ENCODE data around the gene TNFRSF17. TPM values are rescaled to one million over a fixed set of nuclear protein-coding genes. Genes with fewer than 3 reads are reported as not detected.
A peak's percentile ranks its signal among the peaks of the same experiment; 100 is the strongest.
"Not testable (repeated sequence)": the region's sequence is repeated elsewhere in the genome, so short reads cannot be mapped to it uniquely, and the experiment has no call there.

TNFRSF17 gene
- 107 TPM for polyA plus RNA-seq (2012; ENCODE audit: low read depth, missing spikeins)

GRCh38 chr16:11964761-11965551 is at the start of gene TNFRSF17:
TSS of gene TNFRSF17 (plus strand) at chr16:11965210. CDS start at chr16:11965325, 115 bp downstream.
- TF ChIP-seq PAX5 (IDR thresholded peaks at IDR 0.05; ENCODE audit: insufficient read depth, low read length, severe bottlenecking) (peak; percentile 41), TAF1 (IDR thresholded peaks at IDR 0.05; ENCODE audit: low read depth, low read length) (peak; percentile 56; the same call in 1 of the 2 replicates), POU2F2 (IDR thresholded peaks at IDR 0.05; ENCODE audit: low read depth, low read length) (peak; percentile 93), POLR2A (IDR thresholded peaks at IDR 0.05; ENCODE audit: low read depth, low read length) (peak; percentile 82; the same call in 1 of the 2 replicates), POLR2AphosphoS5 (IDR thresholded peaks at IDR 0.05; ENCODE audit: low read depth, low read length) (peak; percentile 89), SPI1 (IDR thresholded peaks at IDR 0.05; ENCODE audit: low read depth, low read length) (no peak)
- FAIRE-seq, result peak; percentile 82
- DNase-seq (ENCODE audit: insufficient read length, low spot score), result no peak

- DNase-seq (ENCODE audit: insufficient read length, low spot score), result peak; percentile 94
- peak; percentile 99 for FAIRE-seq
- TF ChIP-seq POU2F2 (IDR thresholded peaks at IDR 0.05; ENCODE audit: low read depth, low read length) (no peak), POLR2A (IDR thresholded peaks at IDR 0.05; ENCODE audit: low read depth, low read length) (peak; percentile 68; the same call in 1 of the 2 replicates), PAX5 (IDR thresholded peaks at IDR 0.05; ENCODE audit: insufficient read depth, low read length, severe bottlenecking) (no peak), POLR2AphosphoS5 (IDR thresholded peaks at IDR 0.05; ENCODE audit: low read depth, low read length) (peak; percentile 91), TAF1 (IDR thresholded peaks at IDR 0.05; ENCODE audit: low read depth, low read length) (peak; percentile 65), SPI1 (IDR thresholded peaks at IDR 0.05; ENCODE audit: low read depth, low read length) (no peak)
These were observed 49.1 kb upstream of the TNFRSF17 start, which contains the start of gene GSPT1 for GRCh38 chr16:11915644-11916523. TSS of gene GSPT1 (minus strand) at chr16:11915956. CDS start at chr16:11915720, 236 bp downstream.

DNA sequence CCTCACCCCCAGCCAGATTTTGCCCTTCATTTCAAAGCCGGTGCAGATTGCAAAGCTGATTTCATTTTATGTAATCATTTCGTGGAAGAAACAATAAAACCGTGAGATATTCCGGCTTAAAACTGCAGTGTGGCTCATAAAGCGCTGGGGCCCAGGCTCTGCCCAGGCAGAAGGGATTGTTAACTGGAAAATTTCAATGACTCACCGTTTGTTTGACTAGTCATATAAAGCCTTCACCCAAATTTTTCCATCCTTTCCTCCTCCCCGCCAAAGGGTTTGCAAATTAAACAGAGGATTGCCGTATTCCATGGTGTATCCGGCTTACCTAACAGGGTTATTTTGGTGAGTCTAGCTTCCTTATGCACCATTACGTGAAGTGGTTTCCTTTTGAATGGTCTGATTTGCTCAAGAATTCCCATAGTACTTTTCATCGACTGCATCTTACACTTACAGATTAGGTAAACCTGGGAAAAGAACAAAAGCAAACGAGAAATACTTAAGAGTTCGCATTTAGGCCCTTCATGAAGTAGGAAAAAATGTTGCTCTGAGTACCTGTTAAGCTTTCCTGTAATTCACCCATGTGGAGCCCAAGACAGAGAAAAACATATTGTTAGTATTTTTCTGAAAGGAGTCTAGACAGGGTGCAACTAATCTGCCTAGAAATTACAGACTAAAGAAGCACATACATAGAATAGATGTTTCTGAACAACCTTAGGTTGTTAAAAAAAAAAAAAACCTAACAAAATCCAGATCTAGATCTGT is 48.3 kb upstream of the TNFRSF17 start:
- DNase-seq (ENCODE audit: insufficient read length, low spot score), result no peak

DNA sequence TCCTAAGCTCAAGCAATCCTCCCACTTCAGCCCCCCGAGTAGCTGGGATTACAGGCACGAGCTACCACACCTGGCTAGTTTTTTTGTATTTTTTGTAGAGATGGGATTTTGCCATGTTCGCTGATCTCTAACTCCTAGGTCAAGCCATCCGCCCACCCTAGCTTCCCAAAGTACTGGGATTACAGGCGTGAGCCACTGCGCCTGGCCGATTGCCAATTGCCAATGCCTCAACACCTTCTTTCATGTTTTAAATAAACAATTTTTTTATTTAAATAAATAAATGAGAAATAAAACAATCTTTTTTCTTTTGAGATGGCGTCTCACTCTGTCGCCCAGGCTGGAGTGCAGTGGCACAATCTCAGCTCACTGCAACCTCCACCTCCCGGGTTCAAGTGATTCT is 41.0 kb upstream of the TNFRSF17 start:
- not testable (repeated sequence) for DNase-seq (ENCODE audit: insufficient read length, low spot score); FAIRE-seq

More for the DNA sequence above, 48.3 kb upstream of the TNFRSF17 start:
- TF ChIP-seq PAX5 (IDR thresholded peaks at IDR 0.05; ENCODE audit: insufficient read depth, low read length, severe bottlenecking) (no peak), POU2F2 (IDR thresholded peaks at IDR 0.05; ENCODE audit: low read depth, low read length) (no peak), POLR2A (IDR thresholded peaks at IDR 0.05; ENCODE audit: low read depth, low read length) (no peak), TAF1 (IDR thresholded peaks at IDR 0.05; ENCODE audit: low read depth, low read length) (no peak), POLR2AphosphoS5 (IDR thresholded peaks at IDR 0.05; ENCODE audit: low read depth, low read length) (no peak), SPI1 (IDR thresholded peaks at IDR 0.05; ENCODE audit: low read depth, low read length) (no peak)
- no peak for FAIRE-seq

GRCh38 chr16:11927350-11927749 is 37.7 kb upstream of the TNFRSF17 start:
- not testable (repeated sequence) for DNase-seq (ENCODE audit: insufficient read length, low spot score)

GRCh38 chr16:11941945-11942344 is 23.1 kb upstream of the TNFRSF17 start, which contains the start of gene NPIPB2:
TSS of gene NPIPB2 (minus strand) at chr16:11942045. CDS start at chr16:11942045, 0 bp downstream.
- not testable (repeated sequence) for FAIRE-seq; DNase-seq (ENCODE audit: insufficient read length, low spot score)

More at GRCh38 chr16:11927350-11927749, 37.7 kb upstream of the TNFRSF17 start:
- not testable (repeated sequence) for FAIRE-seq

DNA sequence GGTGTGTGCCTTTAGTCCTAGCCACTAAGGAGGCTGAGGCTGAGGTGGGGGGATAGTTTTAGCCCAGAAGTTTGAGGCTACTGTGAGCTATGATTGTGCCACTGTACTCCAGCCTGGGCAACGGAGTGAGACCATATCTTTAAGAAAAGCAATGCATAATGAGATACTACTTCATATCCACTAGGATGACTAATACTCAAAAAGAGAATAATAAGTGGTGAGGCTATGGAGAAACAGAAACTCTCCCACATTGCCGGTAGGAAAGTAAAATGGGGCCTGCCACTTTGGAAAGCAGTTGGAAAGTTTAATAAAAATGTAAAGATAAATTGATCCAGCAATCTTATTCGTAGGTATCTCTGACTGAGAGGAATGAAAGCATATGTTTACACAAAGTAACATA is 18.6 kb upstream of the TNFRSF17 start:
- DNase-seq (ENCODE audit: insufficient read length, low spot score), result no peak
- no peak for FAIRE-seq
- TF ChIP-seq TAF1 (IDR thresholded peaks at IDR 0.05; ENCODE audit: low read depth, low read length), result no peak
- no peak for TF ChIP-seq SPI1 (IDR thresholded peaks at IDR 0.05; ENCODE audit: low read depth, low read length)
- no peak for TF ChIP-seq POU2F2 (IDR thresholded peaks at IDR 0.05; ENCODE audit: low read depth, low read length)
- no peak for TF ChIP-seq POLR2AphosphoS5 (IDR thresholded peaks at IDR 0.05; ENCODE audit: low read depth, low read length)
- TF ChIP-seq POLR2A (IDR thresholded peaks at IDR 0.05; ENCODE audit: low read depth, low read length), result no peak
- no peak for TF ChIP-seq PAX5 (IDR thresholded peaks at IDR 0.05; ENCODE audit: insufficient read depth, low read length, severe bottlenecking)

DNA sequence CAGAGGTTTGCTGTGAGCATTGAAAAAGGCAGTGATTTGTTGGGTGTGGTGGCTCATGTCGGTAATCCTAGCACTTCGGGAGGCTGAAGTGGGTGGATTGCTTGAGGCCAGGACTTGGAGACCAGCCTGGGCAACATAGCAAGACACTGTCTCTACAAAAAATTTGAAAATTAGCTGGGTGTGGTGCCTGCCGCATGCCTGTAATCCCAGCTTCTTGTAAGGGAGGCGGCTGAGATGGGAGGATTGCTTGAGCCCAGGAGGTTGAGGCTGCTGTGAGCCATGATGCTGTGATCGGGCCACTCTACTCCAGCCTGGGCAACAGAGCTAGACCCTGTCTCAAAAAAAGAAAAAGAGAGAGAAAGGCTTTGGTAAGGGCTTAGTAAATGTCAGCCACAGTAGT is 16.2 kb upstream of the TNFRSF17 start:
- no peak for TF ChIP-seq TAF1 (IDR thresholded peaks at IDR 0.05; ENCODE audit: low read depth, low read length)
- TF ChIP-seq POLR2AphosphoS5 (IDR thresholded peaks at IDR 0.05; ENCODE audit: low read depth, low read length), result no peak
- TF ChIP-seq POU2F2 (IDR thresholded peaks at IDR 0.05; ENCODE audit: low read depth, low read length), result no peak
- TF ChIP-seq PAX5 (IDR thresholded peaks at IDR 0.05; ENCODE audit: insufficient read depth, low read length, severe bottlenecking), result no peak
- no peak for TF ChIP-seq POLR2A (IDR thresholded peaks at IDR 0.05; ENCODE audit: low read depth, low read length)
- TF ChIP-seq SPI1 (IDR thresholded peaks at IDR 0.05; ENCODE audit: low read depth, low read length), result no peak
- DNase-seq (ENCODE audit: insufficient read length, low spot score) (no peak), FAIRE-seq (no peak)

GRCh38 chr16:11949527-11949926 is 15.5 kb upstream of the TNFRSF17 start:
- no peak for TF ChIP-seq POLR2AphosphoS5 (IDR thresholded peaks at IDR 0.05; ENCODE audit: low read depth, low read length)
- peak; percentile 53 for DNase-seq (ENCODE audit: insufficient read length, low spot score)
- FAIRE-seq, result peak; percentile 84
